Right cardiac atrium (tissue), 5 donors: ENCODE data around the gene WWOX. TPM values are rescaled to one million over a fixed set of nuclear protein-coding genes. Genes with fewer than 3 reads are reported as not detected.
A peak's percentile ranks its signal among the peaks of the same experiment; 100 is the strongest.

Source experiments
- ATAC-seq, 2 donors: fragments of 200-7000 bp; cut with Tn5 transposase; one replicate each; pipeline versions ENCODE4 v1.8.0 to v1.9.1; 2020; ENCODE audit warnings: moderate library complexity in 2 of 2, mild to moderate bottlenecking in 1 of 2
- DNase-seq, 3 donors: peaks; one replicate each; pipeline ENCODE4 v3.0.0-alpha.2; 2020
- H3K27ac ChIP-seq: one replicate; pipeline ENCODE4 v1.5.1; 2013; ENCODE audit warnings: mild to moderate bottlenecking, low read length, control low read depth, moderate library complexity
- H3K27me3 ChIP-seq: one replicate; pipeline ENCODE4 v1.6.1; 2013; ENCODE audit not compliant: control insufficient read depth, insufficient read depth
- H3K4me1 ChIP-seq: one replicate; pipeline ENCODE4 v1.6.1; 2013; ENCODE audit warnings: low read length; ENCODE audit not compliant: control insufficient read depth, insufficient read depth
- H3K4me3 ChIP-seq: one replicate; pipeline ENCODE4 v1.5.1; 2013; ENCODE audit warnings: low read length, control low read depth
- H3K9me3 ChIP-seq: one replicate; pipeline ENCODE4 v1.6.1; 2013; ENCODE audit warnings: low read length; ENCODE audit not compliant: control insufficient read depth
- WGBS: extraction: QIAGEN DNeasy Blood & Tissue Kit; methylation state at CpG from one replicate; pipeline ENCODE4 v1.1.7; 2013; 5-methylcytosine and 5-hydroxymethylcytosine counted together
- intact Hi-C, 4 donors: fragments of 100-400 bp; cut with DNase I; formaldehyde crosslinking; loops; one replicate each; pipeline versions ENCODE4 v1.11.0 to v1.14.0; 2022 to 2023
- polyA plus RNA-seq: library from polyadenylated mRNA; stranded (reverse); fragments of 200-250 nt; gene quantifications from one replicate; pipeline ENCODE4 v1.2.3, GENCODE V29; 2013
- total RNA-seq, 4 donors: library from RNA; stranded (reverse); fragmentation: NEBNext Ultra II Directional; extraction: Animal tissue kit (Norgen Biotek cat#: 25700); gene quantifications; one replicate each; pipeline ENCODE4 v1.2.1, GENCODE V29; 2021
- donor health status: healthy with polysubstance abuse.
- donor health status: DM: no; HTN: yes; CAD: no.
- donor health status: DM: no; HTN: no; CAD: no.
- donor health status: DM: no; HTN: yes; CAD: no; lungs with severe emphysema.
- donor health status: DM: yes; HTN: yes; CAD: no.

The WWOX gene
- total and polyA plus RNA-seq, 5 donors: 6.0 to 14.9 (median 13.1) TPM

DNA sequence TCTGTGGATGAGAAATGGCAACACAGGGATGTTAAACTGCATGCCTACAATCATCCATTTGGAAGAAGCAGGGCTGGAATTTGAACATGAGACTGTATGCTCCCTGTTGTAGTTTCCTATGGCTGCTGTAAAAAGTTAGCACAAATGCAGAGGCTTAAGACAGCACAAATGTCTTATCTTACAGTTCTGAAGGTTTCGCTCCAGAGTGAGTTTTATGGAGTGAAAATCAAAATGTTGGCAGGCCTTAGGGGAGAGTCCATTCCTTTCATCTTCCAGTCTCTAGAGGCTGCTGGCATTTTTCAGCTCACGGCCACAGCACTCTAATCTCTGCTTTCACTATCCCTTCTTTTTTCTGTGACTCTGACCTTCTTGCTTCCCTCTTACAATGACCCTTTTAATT is 660.1 kb downstream of the WWOX start:
- ATAC-seq (no peak), DNase-seq (no peak)
- intact Hi-C loops: no loop called here
- WGBS: 47% methylated on average over 2 of the region's 2 CpGs
- Histone ChIP-seq H3K27me3 (no peaks in the 10 kb centered on the region), H3K4me1 (no peaks in the 10 kb centered on the region), H3K4me3 (no peak overlapping the region), H3K9me3 (no peaks in the 10 kb centered on the region), H3K27ac (no peak overlapping the region)

DNA sequence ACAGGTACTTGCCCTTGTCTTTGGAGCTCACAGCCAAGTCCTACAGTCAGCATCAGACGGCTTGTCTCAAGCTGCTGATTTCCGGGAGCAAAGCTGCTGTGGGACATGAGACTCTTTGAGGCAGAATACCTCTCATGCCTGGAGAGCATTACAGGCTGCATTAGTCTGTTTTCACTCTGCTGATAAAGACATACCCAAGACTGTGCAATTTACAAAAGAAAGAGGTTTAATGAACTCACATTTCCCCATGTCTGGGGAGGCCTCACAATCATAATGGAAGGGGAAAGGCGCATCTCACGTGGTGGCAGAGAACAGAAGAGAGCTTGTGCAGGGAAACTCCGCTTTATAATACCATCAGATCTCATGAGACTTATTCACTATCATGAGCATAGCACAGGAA is 661.2 kb downstream of the WWOX start:
- no peak for ATAC-seq
- no peak for DNase-seq
- H3K27ac ChIP-seq: no peak overlapping the region
- no peak overlapping the region for H3K4me3 ChIP-seq
- WGBS: 92% methylated on average over 5 of the region's 5 CpGs
- H3K4me1 ChIP-seq: no peaks in the 10 kb centered on the region
- intact Hi-C loops: no loop called here
- H3K27me3 ChIP-seq: no peaks in the 10 kb centered on the region
- no peaks in the 10 kb centered on the region for H3K9me3 ChIP-seq

DNA sequence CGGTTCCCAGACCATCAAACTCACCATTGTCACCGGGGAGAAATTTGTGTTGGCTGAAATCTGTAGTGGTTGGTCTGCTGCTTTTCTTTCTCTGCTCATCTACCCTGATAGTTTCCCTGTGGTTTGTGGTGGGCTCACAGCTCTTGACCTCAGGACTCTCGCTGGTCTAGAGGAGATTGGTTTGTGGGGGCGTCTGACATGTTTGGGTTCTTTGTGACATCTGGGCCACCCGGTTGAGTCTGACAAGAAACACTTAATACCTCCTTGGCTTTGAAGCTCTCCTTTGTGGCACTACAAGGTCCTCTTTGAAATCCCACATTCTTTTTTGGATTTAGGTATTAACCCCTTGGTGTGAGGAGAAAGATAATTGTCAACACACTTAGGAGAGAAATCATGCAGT is 662.0 kb downstream of the WWOX start:
- intact Hi-C loops: no loop called here
- DNase-seq: no peak
- 86% methylated on average over 5 of the region's 5 CpGs for WGBS

GRCh38 chr16:78762222-78762621 is 662.8 kb downstream of the WWOX start:
- Histone ChIP-seq H3K4me3 (no peak overlapping the region), H3K4me1 (no peaks in the 10 kb centered on the region), H3K27me3 (no peaks in the 10 kb centered on the region), H3K27ac (no peak overlapping the region), H3K9me3 (no peaks in the 10 kb centered on the region)
- ATAC-seq: no peak
- intact Hi-C loops: no loop called here
- no peak for DNase-seq
- 78% methylated on average over 6 of the region's 6 CpGs for WGBS

More for the DNA sequence above, 662.0 kb downstream of the WWOX start:
- Histone ChIP-seq H3K4me1 (no peaks in the 10 kb centered on the region), H3K27me3 (no peaks in the 10 kb centered on the region), H3K9me3 (no peaks in the 10 kb centered on the region), H3K4me3 (no peak overlapping the region), H3K27ac (no peak overlapping the region)
- no peak for ATAC-seq

- Histone ChIP-seq H3K4me1 (no peaks in the 10 kb centered on the region), H3K27ac (no peak overlapping the region), H3K27me3 (no peaks in the 10 kb centered on the region), H3K4me3 (no peak overlapping the region), H3K9me3 (no peaks in the 10 kb centered on the region)
- peak in 1 of 3 donors; percentile 57 for DNase-seq
- intact Hi-C loops: no loop called here
- 66% methylated on average over 10 of the region's 10 CpGs for WGBS
- ATAC-seq: peak; percentile 34 to 65
Observed at GRCh38 chr16:78763821-78764440, 664.5 kb downstream of the WWOX start.

DNA sequence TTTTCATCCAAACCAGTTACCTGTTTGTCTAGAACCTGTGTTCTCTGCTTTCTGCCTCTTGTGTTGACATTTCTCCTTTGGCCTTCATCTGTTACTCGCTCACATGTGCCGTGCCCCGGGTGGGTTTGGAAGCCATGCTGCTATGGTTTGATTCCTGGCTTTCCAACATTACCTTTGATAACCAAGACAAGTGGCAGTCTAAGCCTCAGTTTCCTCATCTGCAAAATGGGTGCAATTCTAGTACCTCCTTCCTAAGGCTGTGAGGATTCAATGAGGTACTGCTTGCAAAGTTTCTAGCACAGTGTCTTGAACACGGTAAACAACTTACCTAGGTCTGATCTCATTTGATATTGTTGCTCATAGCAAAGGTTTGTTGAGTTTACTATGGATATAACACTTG is 665.0 kb downstream of the WWOX start:
- Histone ChIP-seq H3K27me3 (no peaks in the 10 kb centered on the region), H3K9me3 (no peaks in the 10 kb centered on the region), H3K4me3 (no peak overlapping the region), H3K27ac (no peak overlapping the region), H3K4me1 (no peaks in the 10 kb centered on the region)
- no peak for ATAC-seq
- intact Hi-C loops: no loop called here
- no peak for DNase-seq
- WGBS: 98% methylated on average over 4 of the region's 4 CpGs

GRCh38 chr16:78768226-78768625 is 668.8 kb downstream of the WWOX start:
- 92% methylated on average over 8 of the region's 8 CpGs for WGBS
- H3K27ac ChIP-seq: no peak overlapping the region
- H3K9me3 ChIP-seq: no peaks in the 10 kb centered on the region
- DNase-seq (no peak), ATAC-seq (no peak)
- intact Hi-C loops: no loop called here
- no peaks in the 10 kb centered on the region for H3K27me3 ChIP-seq
- H3K4me1 ChIP-seq: no peaks in the 10 kb centered on the region
- H3K4me3 ChIP-seq: no peak overlapping the region

DNA sequence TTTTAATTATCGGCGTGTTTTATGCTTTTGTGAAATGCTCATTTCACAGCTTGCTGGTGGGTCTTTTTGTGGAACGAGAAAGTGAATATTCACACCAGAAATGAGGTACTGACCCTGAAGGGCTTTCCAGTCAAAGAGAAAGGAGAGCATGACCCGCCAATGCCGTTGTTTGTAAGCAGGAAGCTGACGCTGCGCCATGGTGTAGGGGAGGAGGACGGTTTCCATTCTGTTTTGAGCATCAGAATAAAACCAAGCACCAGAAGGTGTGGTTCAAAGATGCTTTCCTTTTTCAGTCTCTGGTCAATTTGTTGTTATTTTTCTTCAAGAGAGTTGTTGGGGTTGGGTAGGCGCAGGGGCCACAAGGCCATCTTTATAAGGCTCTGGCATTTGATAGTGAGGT is 669.3 kb downstream of the WWOX start:
- intact Hi-C loops: no loop called here
- Histone ChIP-seq H3K4me1 (no peaks in the 10 kb centered on the region), H3K27ac (no peak overlapping the region), H3K4me3 (no peak overlapping the region), H3K9me3 (no peaks in the 10 kb centered on the region), H3K27me3 (no peaks in the 10 kb centered on the region)
- DNase-seq (no peak), ATAC-seq (no peak)
- WGBS: 75% methylated on average over 9 of the region's 9 CpGs

DNA sequence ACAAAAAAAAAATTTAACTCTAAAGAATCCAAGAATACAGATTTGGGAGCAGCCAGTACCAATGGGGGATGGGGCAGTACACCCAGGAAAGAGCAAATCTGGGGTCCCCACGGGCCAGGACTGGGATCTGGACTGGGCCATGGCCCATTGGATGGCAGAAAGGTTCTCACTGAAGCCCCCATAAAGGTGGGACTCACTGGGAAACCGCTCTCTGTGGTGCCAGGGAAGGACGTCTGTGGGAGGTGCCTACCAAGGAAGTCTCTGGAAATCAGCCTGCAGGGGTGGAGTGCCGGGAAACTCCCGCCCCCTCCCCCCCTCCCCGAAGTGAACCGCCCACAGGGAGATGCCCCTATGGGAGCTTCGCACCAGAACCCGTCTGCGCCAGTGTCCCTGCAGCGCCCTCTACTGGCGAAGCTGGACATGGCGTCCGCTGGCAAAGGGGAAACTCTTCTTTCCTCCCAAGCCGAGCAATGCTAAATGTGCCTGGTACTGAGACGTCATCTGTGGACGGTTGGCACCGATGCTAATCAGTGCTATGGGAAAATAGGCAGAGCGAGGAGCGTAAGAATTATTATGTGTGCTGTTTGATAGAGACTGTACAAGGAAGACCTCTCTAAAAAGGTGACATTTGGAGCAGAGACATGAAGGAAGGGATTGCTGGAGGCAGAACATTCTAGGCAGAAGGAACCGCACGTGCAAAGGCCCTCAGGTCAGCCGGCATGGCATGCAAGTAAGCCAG is 671.1 kb downstream of the WWOX start:
- ATAC-seq: peak; percentile 69 to 92
- no peak overlapping the region for H3K4me3 ChIP-seq

GRCh38 chr16:78773291-78773702 is 673.8 kb downstream of the WWOX start:
- no peaks in the 10 kb centered on the region for H3K4me1 ChIP-seq
- H3K9me3 ChIP-seq: no peaks in the 10 kb centered on the region
- no peaks in the 10 kb centered on the region for H3K27me3 ChIP-seq
- 68% methylated on average over 8 of the region's 8 CpGs for whole genome bisulfite sequencing
- ATAC-seq: no peak
- DNase-seq: no peak
- no peak overlapping the region for H3K27ac ChIP-seq
- H3K4me3 ChIP-seq: no peak overlapping the region
- intact Hi-C loops: loop anchor here in 3 of 4 donors (5.0 to 10.0 kb wide), 3 partner anchors 266 to 648 kb away; no protein-coding TSS in a partner anchor

More for the DNA sequence above, 671.1 kb downstream of the WWOX start:
- intact Hi-C loops: loop anchor here in 3 of 4 donors (5.0 to 10.0 kb wide), 3 partner anchors 263 to 646 kb away; no protein-coding TSS in a partner anchor
- 30% methylated on average over 23 of the region's 23 CpGs for WGBS
- no peak overlapping the region for H3K27ac ChIP-seq
- H3K4me1 ChIP-seq: no peaks in the 10 kb centered on the region
- DNase-seq: peak; percentile 75 to 92 (median 90)
- no peaks in the 10 kb centered on the region for H3K9me3 ChIP-seq
- no peaks in the 10 kb centered on the region for H3K27me3 ChIP-seq

DNA sequence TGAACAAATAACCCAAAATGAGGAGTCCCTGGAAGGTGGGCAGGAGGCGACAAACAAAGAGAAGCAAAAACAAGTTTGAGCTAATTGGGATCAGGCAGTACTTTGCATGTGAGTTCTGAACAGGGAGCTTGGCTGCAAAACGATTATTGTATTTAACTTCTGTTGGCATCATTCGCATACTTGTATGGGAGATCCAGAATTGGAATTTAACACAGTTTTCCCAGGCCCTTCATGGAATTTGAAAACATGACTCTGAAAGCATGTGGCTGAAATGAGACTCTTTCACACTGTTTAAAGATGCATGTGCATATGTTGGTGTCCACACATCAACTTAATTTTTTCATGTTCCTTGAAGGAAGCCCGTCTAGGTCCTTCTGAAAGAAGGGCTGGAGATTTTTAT is 674.3 kb downstream of the WWOX start:
- intact Hi-C loops: loop anchor here in 3 of 4 donors (5.0 to 10.0 kb wide), 3 partner anchors 266 to 649 kb away; no protein-coding TSS in a partner anchor
- Histone ChIP-seq H3K4me3 (no peak overlapping the region), H3K9me3 (no peaks in the 10 kb centered on the region), H3K27me3 (no peaks in the 10 kb centered on the region), H3K27ac (no peak overlapping the region), H3K4me1 (no peaks in the 10 kb centered on the region)
- ATAC-seq: no peak
- WGBS: 62% methylated on average over 4 of the region's 4 CpGs
- DNase-seq: no peak
